Daoy (cell line): ENCODE results near the gene MET. TPM values are rescaled to one million over a fixed set of nuclear protein-coding genes. Genes with fewer than 3 reads are reported as not detected.

ENCODE experiments used
- total RNA-seq: library from RNA; depleted of rRNA; stranded (reverse); fragments of >200 nt; shearing (Covaris generic); gene quantifications from 2 replicates; pipeline ENCODE4 v1.2.3, GENCODE V29; 2014; rRNA removed

MET gene
- total RNA-seq, 1 experiment from 2014 or later = 209 TPM

Other genes starting within 250 kb of the MET start
- 150 and 191 TPM in 2 replicates for gene CAV2, start 172.5 kb upstream of the MET start, total RNA-seq
- gene CAV1, start 147.2 kb upstream of the MET start, total RNA-seq = 465 and 514 TPM in 2 replicates
- 219 and 431 TPM in 2 replicates for gene CAPZA2, start 190.4 kb downstream of the MET start, total RNA-seq